Bladder microvascular endothelial cell (primary cell): Measurements from ENCODE around the gene IL13RA1. TPM values are rescaled to one million over a fixed set of nuclear protein-coding genes. Genes with fewer than 3 reads are reported as not detected.

Experiments used
- total RNA-seq: library from RNA; depleted of rRNA; stranded (reverse); fragments of >200 nt; gene quantifications from 2 replicates; pipeline ENCODE4 v1.2.3, GENCODE V29; 2014

Gene IL13RA1
- total RNA-seq = 35.8 and 84.3 TPM in 2 replicates

GRCh38 chrX:118726887-118727685, at the start of gene IL13RA1:
TSS of gene IL13RA1 (plus strand) at chrX:118727606. CDS start at chrX:118727639, 33 bp downstream.

DNA sequence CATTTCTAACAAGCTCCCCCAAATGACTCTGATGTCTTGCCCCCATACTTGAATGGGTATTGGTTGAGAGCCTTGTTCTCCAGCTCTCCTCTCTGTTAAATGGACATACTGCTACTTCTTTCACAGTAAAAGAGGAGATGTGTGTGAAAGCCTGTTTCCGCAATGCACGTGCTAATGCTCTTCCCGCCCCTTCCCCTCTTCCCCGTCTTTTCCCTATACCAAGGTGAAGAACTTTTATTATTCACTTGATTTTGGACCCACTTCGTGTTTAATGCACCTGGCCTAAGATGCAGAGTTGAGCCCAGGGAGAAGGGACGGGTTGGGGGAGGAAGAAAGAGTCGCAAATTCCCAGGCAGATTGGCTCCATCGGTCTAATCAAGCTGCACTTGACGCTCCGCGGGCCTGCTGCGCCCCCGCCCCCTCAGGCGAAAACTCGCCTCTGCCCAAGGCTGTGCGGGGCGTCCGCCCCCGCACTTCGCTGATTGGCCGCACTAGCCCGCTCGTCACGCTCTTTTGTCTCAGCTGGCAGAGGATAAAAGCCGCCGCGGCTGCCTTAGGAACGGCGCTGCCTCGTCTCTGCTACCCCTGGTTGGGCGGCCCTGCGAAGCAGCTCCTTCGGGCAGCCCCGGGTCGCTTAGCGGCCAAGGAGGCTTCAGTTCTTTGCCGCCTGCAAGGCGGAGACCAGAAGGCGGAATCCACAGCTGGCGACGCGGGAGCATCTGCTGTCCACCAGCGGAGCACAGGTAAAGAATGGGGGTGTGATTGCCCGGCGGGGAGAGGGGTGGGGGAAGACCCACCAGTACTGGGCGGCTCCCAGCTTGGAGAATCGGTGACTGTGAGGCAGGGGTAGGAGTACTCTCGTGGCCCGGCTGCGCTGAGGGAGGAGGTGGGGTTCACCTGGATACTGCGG, 96.1 kb downstream of the IL13RA1 start, which contains the start of gene ZCCHC12:
Gene ZCCHC12, plus strand, starts transcription at position 562 of the 910 bp plus-strand sequence. CDS start 1,421 bp downstream, outside the sequence.

Other genes starting within 250 kb of the IL13RA1 start
- 0.13 and 0.49 TPM in 2 replicates for gene DOCK11, start 231.8 kb upstream of the IL13RA1 start, total RNA-seq
- not detected in 2 replicates for gene ZCCHC12, start 96.2 kb downstream of the IL13RA1 start, total RNA-seq
- gene LONRF3, start 247.0 kb downstream of the IL13RA1 start, total RNA-seq = 2.3 and 26.2 TPM in 2 replicates